H1 (cell line): Measurements from ENCODE around the gene CNN3. TPM values are rescaled to one million over a fixed set of nuclear protein-coding genes. Genes with fewer than 3 reads are reported as not detected.

Experiments
- CTCF ChIA-PET: fragments of 300-600 bp; sonication (Branson Sonifier 250); formaldehyde crosslinking; loops from one replicate; lab custom pipeline; 2021; ENCODE audit not compliant: partially characterized antibody; lab: Charles Lee
- POLR2A ChIA-PET: fragments of 300-600 bp; sonication (Branson Sonifier 250); formaldehyde crosslinking; loops from one replicate; lab custom pipeline; 2021; ENCODE audit warnings: inconsistent platforms; ENCODE audit not compliant: partially characterized antibody; lab: Charles Lee
- DNase-seq, 2 experiments: peaks; one replicate each; pipeline versions ENCODE4 v3.0.0 to v3.0.0-alpha.2; 2010 to 2022; ENCODE audit warnings: low spot score in 2 of 2, low read depth in 1 of 2, mixed read lengths in 1 of 2
- FAIRE-seq: peaks from 2 replicates; lab custom pipeline; 2011; peaks lifted over from hg19 to GRCh38; lab: Jason Lieb, UNC
- H2AFZ ChIP-seq: 2 replicates; pipeline ENCODE4 v1.8.1; 2012; ENCODE audit warnings: low read length, inconsistent platforms
- H2AK5ac ChIP-seq: 2 replicates; pipeline ENCODE4 v1.6.1; 2013; ENCODE audit warnings: low read depth, low read length
- H2BK120ac ChIP-seq: replicated peaks from 2 replicates; pipeline ENCODE3; 2013; ENCODE audit warnings: low read depth, low read length, inconsistent platforms
- H2BK12ac ChIP-seq: 2 replicates; pipeline ENCODE4 v1.6.1; 2013; ENCODE audit warnings: low read depth, low read length
- H2BK15ac ChIP-seq: 2 replicates; pipeline ENCODE4 v1.6.1; 2013; ENCODE audit warnings: low read length
- H2BK20ac ChIP-seq: 2 replicates; pipeline ENCODE4 v1.6.1; 2013; ENCODE audit warnings: low read length
- H2BK5ac ChIP-seq: 2 replicates; pipeline ENCODE4 v1.6.1; 2013; ENCODE audit warnings: low read depth, low read length
- H3K14ac ChIP-seq: 2 replicates; pipeline ENCODE4 v1.6.1; 2013; ENCODE audit warnings: inconsistent platforms; ENCODE audit not compliant: insufficient read length
- H3K18ac ChIP-seq: 2 replicates; pipeline ENCODE4 v1.6.1; 2013; ENCODE audit warnings: low read length; ENCODE audit errors: extremely low read depth
- H3K23ac ChIP-seq: 2 replicates; pipeline ENCODE4 v1.6.1; 2013; ENCODE audit warnings: inconsistent platforms; ENCODE audit not compliant: insufficient read length
- H3K23me2 ChIP-seq: 2 replicates; pipeline ENCODE4 v1.6.1; 2013; ENCODE audit warnings: low read depth, low read length
- H3K27ac ChIP-seq: 2 replicates; pipeline ENCODE4 v1.6.1; 2011; ENCODE audit warnings: low read depth, low read length, inconsistent platforms
- H3K27me3 ChIP-seq, 4 experiments: replicated peaks in 1 of 4; 1 replicate in 1 of 4; 2 replicates in 3 of 4; pipeline versions ENCODE4 v1.6.1 to v1.8.1; 2011 to 2013; ENCODE audit warnings: low read length in 3 of 4, mild to moderate bottlenecking in 3 of 4, inconsistent platforms in 2 of 4, mixed read lengths in 2 of 4, moderate library complexity in 1 of 4; ENCODE audit not compliant: control insufficient read depth in 3 of 4, insufficient read depth in 3 of 4; ENCODE audit errors: extremely low read depth in 1 of 4
- H3K36me3 ChIP-seq, 4 experiments: 2 replicates each; pipeline versions ENCODE4 v1.6.1 to v1.8.1; 2011 to 2013; ENCODE audit warnings: mild to moderate bottlenecking in 4 of 4, low read length in 3 of 4, moderate library complexity in 2 of 4, control low read depth in 1 of 4, inconsistent platforms in 1 of 4; ENCODE audit not compliant: insufficient read depth in 4 of 4, control insufficient read depth in 2 of 4
- H3K4ac ChIP-seq: replicated peaks from 2 replicates; pipeline ENCODE3; 2013; ENCODE audit warnings: low read length, low read depth, mixed read lengths, inconsistent platforms; ENCODE audit not compliant: insufficient read length
- H3K4me1 ChIP-seq, 4 experiments: replicated peaks in 1 of 4; 1 replicate in 1 of 4; 2 replicates in 3 of 4; pipeline versions ENCODE4 v1.6.1 to v1.8.1; 2011 to 2013; ENCODE audit warnings: low read length in 3 of 4, inconsistent platforms in 2 of 4, mixed read lengths in 1 of 4; ENCODE audit not compliant: insufficient read depth in 4 of 4, control insufficient read depth in 3 of 4
- H3K4me2 ChIP-seq, 2 experiments: 2 replicates each; pipeline versions ENCODE4 v1.6.1 to v1.8.1; 2011 to 2013; ENCODE audit warnings: low read depth in 2 of 2, low read length in 2 of 2, control low read depth in 1 of 2, inconsistent platforms in 1 of 2, mild to moderate bottlenecking in 1 of 2; ENCODE audit not compliant: insufficient read depth in 1 of 2
- H3K4me3 ChIP-seq, 4 experiments: fragments of 200-600, 300-600 bp in 1 of 4; sonication (generic), shearing (Covaris generic), sonication (Bioruptor Twin) in 1 of 4; 2 replicates each; pipeline versions ENCODE4 v1.5.1 to v1.8.1; 2011 to 2016; ENCODE audit warnings: low read length in 4 of 4, low read depth in 3 of 4, control low read depth in 2 of 4, inconsistent platforms in 2 of 4, mild to moderate bottlenecking in 2 of 4, mixed read lengths in 1 of 4, moderate library complexity in 1 of 4; ENCODE audit not compliant: insufficient read depth in 2 of 4; ENCODE audit errors: extremely low read depth in 1 of 4
- H3K56ac ChIP-seq: replicated peaks from 2 replicates; pipeline ENCODE3; 2013; ENCODE audit warnings: low read depth, mild to moderate bottlenecking, mixed read lengths, low read length, inconsistent platforms; ENCODE audit not compliant: insufficient read length
- H3K79me1 ChIP-seq: 2 replicates; pipeline ENCODE4 v1.6.1; 2013; ENCODE audit warnings: low read depth, low read length, control low read depth
- H3K79me2 ChIP-seq, 2 experiments: 2 replicates each; pipeline versions ENCODE4 v1.6.1 to v1.8.1; 2012 to 2013; ENCODE audit warnings: low read length in 2 of 2, mild to moderate bottlenecking in 2 of 2, inconsistent platforms in 1 of 2; ENCODE audit not compliant: insufficient read depth in 2 of 2, control insufficient read depth in 1 of 2
- H3K9ac ChIP-seq, 4 experiments: replicated peaks in 1 of 4; 1 replicate in 1 of 4; 2 replicates in 3 of 4; pipeline versions ENCODE4 v1.6.1 to v1.8.1; 2011 to 2013; ENCODE audit warnings: low read depth in 3 of 4, low read length in 3 of 4, control low read depth in 2 of 4, mild to moderate bottlenecking in 2 of 4, moderate library complexity in 2 of 4, inconsistent platforms in 1 of 4; ENCODE audit errors: extremely low read depth in 1 of 4
- H3K9me3 ChIP-seq, 2 experiments: 2 replicates each; pipeline versions ENCODE4 v1.6.1 to v1.8.1; 2012 to 2013; ENCODE audit warnings: mild to moderate bottlenecking in 2 of 2, moderate library complexity in 2 of 2, control low read depth in 1 of 2, inconsistent platforms in 1 of 2, low read depth in 1 of 2, low read length in 1 of 2, mixed read lengths in 1 of 2; ENCODE audit not compliant: insufficient read depth in 2 of 2
- H4K20me1 ChIP-seq, 2 experiments: replicated peaks in 1 of 2; 2 replicates each; pipeline versions ENCODE3 to v1.8.1; 2011 to 2013; ENCODE audit warnings: inconsistent platforms in 2 of 2, low read length in 2 of 2, mild to moderate bottlenecking in 1 of 2; ENCODE audit not compliant: insufficient read depth in 2 of 2, control insufficient read depth in 1 of 2
- H4K5ac ChIP-seq: 2 replicates; pipeline ENCODE4 v1.6.1; 2013; ENCODE audit warnings: low read length, low read depth, mixed read lengths, inconsistent platforms; ENCODE audit not compliant: insufficient read length
- H4K8ac ChIP-seq: 2 replicates; pipeline ENCODE4 v1.8.0; 2013; ENCODE audit warnings: mild to moderate bottlenecking, moderate library complexity, low read length, inconsistent platforms; ENCODE audit not compliant: insufficient read depth; ENCODE audit errors: extremely low read depth
- H4K91ac ChIP-seq: replicated peaks from 2 replicates; pipeline ENCODE3; 2013; ENCODE audit warnings: low read length, mixed read lengths, inconsistent platforms; ENCODE audit not compliant: insufficient read length
- ASH2L ChIP-seq: fragments of 200-600, 300-600 bp; sonication (generic); IDR thresholded peaks from one replicate; pipeline ENCODE4 v1.7.1; 2017; ENCODE audit warnings: low read length
- BCL11A ChIP-seq, 2 experiments: IDR thresholded peaks; one replicate each; pipeline ENCODE4 v1.6.1; 2011; ENCODE audit warnings: low read depth in 2 of 2, low read length in 2 of 2, mild to moderate bottlenecking in 2 of 2
- CEBPB ChIP-seq: IDR thresholded peaks from 2 replicates; pipeline ENCODE4 v1.6.1; 2012; ENCODE audit warnings: low read depth, low read length
- CHD2 ChIP-seq: IDR thresholded peaks from 2 replicates; pipeline ENCODE4 v1.6.1; 2012; ENCODE audit warnings: low read length, improper control_type of control experiment
- GTF2F1 ChIP-seq: IDR thresholded peaks from 2 replicates; pipeline ENCODE4 v1.6.1; 2012; ENCODE audit warnings: low read depth, low read length, improper control_type of control experiment, borderline replicate concordance
- JUND ChIP-seq: IDR thresholded peaks from 2 replicates; pipeline ENCODE4 v1.6.1; 2011; ENCODE audit warnings: mild to moderate bottlenecking, improper control_type of control experiment, low read length
- KDM4A ChIP-seq: IDR thresholded peaks from one replicate; pipeline ENCODE4 v1.7.1; 2012; ENCODE audit warnings: low read depth, mild to moderate bottlenecking, moderate library complexity, low read length, inconsistent platforms; ENCODE audit not compliant: severe bottlenecking
- RBBP5 ChIP-seq: IDR thresholded peaks from 2 replicates; pipeline ENCODE4 v1.7.1; 2012; ENCODE audit warnings: low read depth, mild to moderate bottlenecking, inconsistent platforms, low read length, moderate library complexity, borderline replicate concordance
- SAP30 ChIP-seq: fragments of 300-600 bp; sonication (generic); IDR thresholded peaks from 2 replicates; pipeline ENCODE4 v1.7.1; 2012; ENCODE audit warnings: low read length, moderate library complexity, mild to moderate bottlenecking, inconsistent platforms; ENCODE audit not compliant: insufficient read depth, insufficient replicate concordance
- TAF1 ChIP-seq: IDR thresholded peaks from 2 replicates; pipeline ENCODE4 v1.6.1; 2011; ENCODE audit warnings: mild to moderate bottlenecking, low read depth, low read length
- TCF12 ChIP-seq: IDR thresholded peaks from 2 replicates; pipeline ENCODE4 v1.6.1; 2011; ENCODE audit warnings: low read depth, mild to moderate bottlenecking, low read length
- WGBS, 2 experiments: shearing (Covaris generic) in 1 of 2; methylation state at CpG; one replicate each; pipeline versions ENCODE4 v1.1.6 to v1.1.7; 2013 to 2015; ENCODE audit warnings: low lambda C conversion rate in 2 of 2, mixed read lengths in 2 of 2, inconsistent platforms in 1 of 2, low coverage in 1 of 2, missing lambda C conversion rate in 1 of 2; ENCODE audit not compliant: insufficient replicate concordance in 2 of 2, insufficient coverage in 1 of 2, insufficient read length in 1 of 2; ENCODE audit errors: extremely low coverage in 1 of 2, missing lambda C conversion rate in 1 of 2; 5-methylcytosine and 5-hydroxymethylcytosine counted together
- polyA plus RNA-seq, 7 experiments: library from polyadenylated mRNA; depleted of rRNA in 3 of 7; stranded (reverse) in 5 of 7; unstranded in 2 of 7; fragments of >200 nt in 5 of 7; fragments of 200-250 nt in 2 of 7; gene quantifications; 1 replicate in 5 of 7; 2 replicates in 1 of 7; 4 replicates in 1 of 7; pipeline versions ENCODE4 v1.2.1 to v1.2.3, GENCODE V29; 2011 to 2013; ENCODE audit warnings: missing spikeins in 2 of 7, mixed read lengths in 2 of 7
- total RNA-seq: library from RNA; stranded (reverse); fragmentation: NEBNext Ultra II Directional; extraction: Animal tissue kit (Norgen Biotek cat#: 25700); gene quantifications from 2 replicates; pipeline ENCODE4 v1.2.1, GENCODE V29; 2021
- TF ChIP-seq, protein P1 (sequence below): IDR thresholded peaks from 2 replicates; pipeline ENCODE4 v1.6.1; 2012; ENCODE audit warnings: inconsistent platforms

The CNN3 gene
- total and polyA plus RNA-seq, 2 of the 8 experiments (the other 6 are each of a cell fraction or from before 2014, with no cell fraction given) = 134 to 266 TPM

DNA sequence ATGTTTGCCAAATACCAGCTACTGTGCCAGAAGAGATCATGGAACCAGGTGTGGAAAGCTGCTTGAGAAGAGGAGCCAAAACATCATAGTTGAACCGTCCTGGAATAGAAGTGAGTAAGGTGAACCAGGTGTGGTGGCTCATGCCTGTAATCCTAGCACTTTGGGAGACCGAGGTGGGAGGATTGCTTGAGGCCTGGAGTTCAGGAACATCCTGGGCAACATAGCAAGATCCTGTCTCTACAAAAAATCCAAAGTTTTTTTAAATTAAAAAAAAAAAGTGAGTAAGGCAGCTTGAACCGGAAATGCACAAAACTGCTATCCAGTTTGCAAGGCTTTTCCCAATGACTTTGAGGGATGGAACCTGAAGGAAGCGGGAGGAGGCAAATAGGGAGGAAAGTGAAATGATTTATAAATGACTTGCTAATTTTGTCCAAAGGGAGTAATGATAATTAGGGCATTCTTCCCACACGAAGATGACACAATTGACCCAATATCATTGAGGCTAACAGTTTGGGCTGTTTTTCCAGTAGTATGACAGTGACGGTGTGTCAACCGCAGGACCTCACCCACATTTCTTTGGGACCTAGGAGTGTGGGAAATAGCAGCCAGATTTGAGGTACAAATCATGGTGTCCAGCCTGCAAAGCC lies 1.5 kb upstream of the CNN3 start:
- WGBS, 2 experiments = 80% methylated on average over 7 of the region's 7 CpGs; no CpG with 5 or more reads in 1 of the 2 experiments
- H3K4me1 ChIP-seq = peaks cover 4 to 20% (median 14%) of the 10 kb centered on the region in 4 experiments; a peak in 6 of 7 replicates
- H3K23ac ChIP-seq = no peak overlapping the region
- H2AK5ac ChIP-seq = no peak overlapping the region
- peaks cover 7% of the 10 kb centered on the region for H3K23me2 ChIP-seq
- no peaks in the 10 kb centered on the region for H3K9me3 ChIP-seq
- ChIA-PET POLR2A (interaction anchor here (0.7 to 2.5 kb wide), 15 partner anchors 8 to 377 kb away, joined by 3 to 18 read pairs (median 4); no protein-coding TSS in a partner anchor), CTCF (interaction anchor here (0.8 to 1.8 kb wide), 5 partner anchors 14 to 112 kb away, joined by 3 to 7 read pairs (median 3); no protein-coding TSS in a partner anchor)
- peaks cover 18 to 57% of the 10 kb centered on the region in 2 experiments for H3K79me2 ChIP-seq
- no peak overlapping the region; the same call in 1 of the 2 replicates for H2BK20ac ChIP-seq
- H3K4me3 ChIP-seq = peak overlapping the region; percentile 44 to 98 (median 64)
- DNase-seq = no peak
- peak overlapping the region; percentile 40 for H2BK12ac ChIP-seq
- peaks cover 14 to 16% of the 10 kb centered on the region in 2 experiments for H4K20me1 ChIP-seq
- H2BK15ac ChIP-seq = peak overlapping the region; percentile 55; the same call in 1 of the 2 replicates
- H4K91ac ChIP-seq = peak overlapping the region; percentile 75
- no peak overlapping the region for H2AFZ ChIP-seq
- H3K79me1 ChIP-seq = peaks cover 8% of the 10 kb centered on the region
- H2BK5ac ChIP-seq = no peak overlapping the region; the same call in 1 of the 2 replicates
- H3K18ac ChIP-seq = peak overlapping the region; percentile 42; the same call in 1 of the 2 replicates
- H3K4ac ChIP-seq = peak overlapping the region; percentile 65
- H3K27ac ChIP-seq = peak overlapping the region; percentile 96
- peak overlapping the region; percentile 72 to 87 (median 76); a peak in 5 of 7 replicates for H3K9ac ChIP-seq
- no peaks in the 10 kb centered on the region for H3K27me3 ChIP-seq
- FAIRE-seq = no peak
- H2BK120ac ChIP-seq = peak overlapping the region; percentile 98
- peak overlapping the region; percentile 55 for H4K5ac ChIP-seq
- H4K8ac ChIP-seq = no peak overlapping the region
- no peak overlapping the region for H3K14ac ChIP-seq
- peak overlapping the region; percentile 76 to 85 for H3K4me2 ChIP-seq
- peak overlapping the region; percentile 63 for H3K56ac ChIP-seq
- peaks cover 0 to 9% (median 2%) of the 10 kb centered on the region in 4 experiments; a peak in 3 of 8 replicates for H3K36me3 ChIP-seq
- TF ChIP-seq GTF2F1 (no peak), KDM4A (no peak), TAF1 (no peak), TCF12 (no peak), SAP30 (no peak), CEBPB (no peak), BCL11A (IDR thresholded peaks at IDR 0.05; ENCODE audit: low read depth in 2 of 2, low read length in 2 of 2) (no peak), CHD2 (no peak), JUND (no peak), RBBP5 (no peak), ASH2L (no peak)
- TF ChIP-seq, protein P1, sequence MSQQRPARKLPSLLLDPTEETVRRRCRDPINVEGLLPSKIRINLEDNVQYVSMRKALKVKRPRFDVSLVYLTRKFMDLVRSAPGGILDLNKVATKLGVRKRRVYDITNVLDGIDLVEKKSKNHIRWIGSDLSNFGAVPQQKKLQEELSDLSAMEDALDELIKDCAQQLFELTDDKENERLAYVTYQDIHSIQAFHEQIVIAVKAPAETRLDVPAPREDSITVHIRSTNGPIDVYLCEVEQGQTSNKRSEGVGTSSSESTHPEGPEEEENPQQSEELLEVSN = no peak
